ENCODE measurements around the gene ZNF512. TPM values are rescaled to one million over a fixed set of nuclear protein-coding genes. Genes with fewer than 3 reads are reported as not detected.

The ZNF512 gene
- total and polyA plus RNA-seq, 9 of the 15 experiments (the other 6 are each of a cell fraction or from before 2014, with no cell fraction given) = 24.7 to 101 (median 65.9) TPM

DNA sequence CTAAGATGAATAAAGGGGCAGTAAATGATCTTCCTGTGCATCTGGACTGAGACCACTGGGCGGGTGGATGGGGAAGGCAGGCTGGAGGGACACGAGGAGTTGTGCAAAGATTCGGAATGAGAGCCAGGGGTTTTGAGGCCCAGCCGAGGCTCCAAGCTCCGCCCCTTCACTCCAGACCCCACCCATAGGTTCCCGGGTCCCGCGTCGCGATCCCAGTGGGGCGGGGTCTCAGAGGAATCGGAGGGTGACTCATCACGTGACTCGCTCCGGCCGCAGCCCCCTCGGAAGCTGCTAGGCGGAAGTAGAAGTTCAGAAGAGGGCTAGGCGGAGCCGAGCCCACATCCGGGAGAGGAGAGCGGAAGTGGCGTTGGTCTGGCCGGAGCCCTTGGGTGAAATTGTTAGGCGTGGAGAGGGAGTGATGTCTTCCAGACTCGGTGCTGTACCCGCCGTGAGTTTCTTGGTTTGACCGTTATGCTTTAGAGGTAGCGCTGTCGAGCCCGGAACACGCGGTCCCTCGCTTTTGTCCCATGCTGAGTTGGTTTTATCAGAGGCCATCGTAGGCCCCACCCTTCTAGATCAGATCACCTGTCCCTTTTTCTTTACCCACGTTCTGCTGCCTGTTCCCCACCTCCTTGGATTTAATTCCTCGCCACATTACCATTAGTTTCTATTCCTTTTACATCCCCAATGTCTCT lies at the start of gene ZNF512 (continued):
- no peak for TF ChIP-seq ZNF507 (tag; conservative IDR thresholded peaks at IDR 0.05)
- peak in 1 of 2 experiments; percentile 82; a peak in 2 of 4 replicates for TF ChIP-seq HDAC1 (IDR thresholded peaks at IDR 0.05)
- TF ChIP-seq XRCC4 (IDR thresholded peaks at IDR 0.05; ENCODE audit: extremely low read depth, insufficient read depth, insufficient read length) = no peak
- TF ChIP-seq FOXK1 (CRISPR knock-in tag; IDR thresholded peaks at IDR 0.05; ENCODE audit: borderline replicate concordance) = no peak
- TF ChIP-seq SUPT5H (IDR thresholded peaks at IDR 0.05) = peak; percentile 89
- no peak for TF ChIP-seq TAF15 (IDR thresholded peaks at IDR 0.05; ENCODE audit: low read depth, low read length)
- no peak for TF ChIP-seq SRSF9 (IDR thresholded peaks at IDR 0.05; ENCODE audit: borderline replicate concordance, low read depth, low read length)
- TF ChIP-seq TCFL5 (CRISPR knock-in tag; conservative IDR thresholded peaks at IDR 0.05) = no peak
- 0 out of 4 replicates have a peak, but pooled peaks of 1 of the 2 experiments have one; percentile 7 for TF ChIP-seq TRIM24 (IDR thresholded peaks at IDR 0.05)
- no peak for TF ChIP-seq OTX1 (CRISPR knock-in tag; IDR thresholded peaks at IDR 0.05)
- peak; percentile 24; the same call in 1 of the 2 replicates for TF ChIP-seq BRD4 (IDR thresholded peaks at IDR 0.05)
- peak; percentile 94 for TF ChIP-seq SPI1 (IDR thresholded peaks at IDR 0.05; ENCODE audit: borderline replicate concordance, low read depth, low read length)
- no peak for TF ChIP-seq ZNF274 (IDR thresholded peaks at IDR 0.05; ENCODE audit: borderline replicate concordance, low read depth, low read length)
- TF ChIP-seq LEF1 (IDR thresholded peaks at IDR 0.05) = no peak
- TF ChIP-seq, protein P1, sequence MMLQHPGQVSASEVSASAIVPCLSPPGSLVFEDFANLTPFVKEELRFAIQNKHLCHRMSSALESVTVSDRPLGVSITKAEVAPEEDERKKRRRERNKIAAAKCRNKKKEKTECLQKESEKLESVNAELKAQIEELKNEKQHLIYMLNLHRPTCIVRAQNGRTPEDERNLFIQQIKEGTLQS (IDR thresholded peaks at IDR 0.05) = peak; percentile 96
- TF ChIP-seq, protein P1 (CRISPR knock-in tag; conservative IDR thresholded peaks at IDR 0.05) = 0 out of 2 replicates have a peak, but pooled peaks have one; percentile 29
- TF ChIP-seq WHSC1 (IDR thresholded peaks at IDR 0.05; ENCODE audit: low read length) = no peak
- 0 out of 2 replicates have a peak, but pooled peaks have one; percentile 15 for TF ChIP-seq NCOA1 (IDR thresholded peaks at IDR 0.05; ENCODE audit: low read depth)
- TF ChIP-seq GTF2A2 (tag; IDR thresholded peaks at IDR 0.05) = no peak
- TF ChIP-seq GATAD2A (IDR thresholded peaks at IDR 0.05) = no peak
- no peak for TF ChIP-seq ZNF76 (CRISPR knock-in tag; IDR thresholded peaks at IDR 0.05; ENCODE audit: borderline replicate concordance)
- no peak for TF ChIP-seq DNMT1 (IDR thresholded peaks at IDR 0.05)
- no peak for TF ChIP-seq ZNF561 (CRISPR knock-in tag; conservative IDR thresholded peaks at IDR 0.05)
- no peak for TF ChIP-seq CAMTA2 (CRISPR knock-in tag; conservative IDR thresholded peaks at IDR 0.05)
- no peak for TF ChIP-seq HDAC8 (tag; IDR thresholded peaks at IDR 0.05)
- TF ChIP-seq, protein P2, sequence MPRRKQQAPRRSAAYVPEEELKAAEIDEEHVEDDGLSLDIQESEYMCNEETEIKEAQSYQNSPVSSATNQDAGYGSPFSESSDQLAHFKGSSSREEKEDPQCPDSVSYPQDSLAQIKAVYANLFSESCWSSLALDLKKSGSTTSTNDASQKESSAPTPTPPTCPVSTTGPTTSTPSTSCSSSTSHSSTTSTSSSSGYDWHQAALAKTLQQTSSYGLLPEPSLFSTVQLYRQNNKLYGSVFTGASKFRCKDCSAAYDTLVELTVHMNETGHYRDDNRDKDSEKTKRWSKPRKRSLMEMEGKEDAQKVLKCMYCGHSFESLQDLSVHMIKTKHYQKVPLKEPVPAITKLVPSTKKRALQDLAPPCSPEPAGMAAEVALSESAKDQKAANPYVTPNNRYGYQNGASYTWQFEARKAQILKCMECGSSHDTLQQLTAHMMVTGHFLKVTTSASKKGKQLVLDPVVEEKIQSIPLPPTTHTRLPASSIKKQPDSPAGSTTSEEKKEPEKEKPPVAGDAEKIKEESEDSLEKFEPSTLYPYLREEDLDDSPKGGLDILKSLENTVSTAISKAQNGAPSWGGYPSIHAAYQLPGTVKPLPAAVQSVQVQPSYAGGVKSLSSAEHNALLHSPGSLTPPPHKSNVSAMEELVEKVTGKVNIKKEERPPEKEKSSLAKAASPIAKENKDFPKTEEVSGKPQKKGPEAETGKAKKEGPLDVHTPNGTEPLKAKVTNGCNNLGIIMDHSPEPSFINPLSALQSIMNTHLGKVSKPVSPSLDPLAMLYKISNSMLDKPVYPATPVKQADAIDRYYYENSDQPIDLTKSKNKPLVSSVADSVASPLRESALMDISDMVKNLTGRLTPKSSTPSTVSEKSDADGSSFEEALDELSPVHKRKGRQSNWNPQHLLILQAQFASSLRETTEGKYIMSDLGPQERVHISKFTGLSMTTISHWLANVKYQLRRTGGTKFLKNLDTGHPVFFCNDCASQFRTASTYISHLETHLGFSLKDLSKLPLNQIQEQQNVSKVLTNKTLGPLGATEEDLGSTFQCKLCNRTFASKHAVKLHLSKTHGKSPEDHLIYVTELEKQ (CRISPR knock-in tag; IDR thresholded peaks at IDR 0.05) = no peak; the same call in 1 of the 2 replicates
- TF ChIP-seq ZNF75A (CRISPR knock-in tag; IDR thresholded peaks at IDR 0.05) = no peak
- no peak for TF ChIP-seq STAG1 (CRISPR knock-in tag; IDR thresholded peaks at IDR 0.05; ENCODE audit: borderline replicate concordance)
- TF ChIP-seq ZNF431 (CRISPR knock-in tag; IDR thresholded peaks at IDR 0.05) = no peak

All from K562 (cell line).